OCI-LY7 (cell line): ENCODE data around the gene PTTG1. TPM values are rescaled to one million over a fixed set of nuclear protein-coding genes. Genes with fewer than 3 reads are reported as not detected.

Experiments used
- BruUV-seq: library from RNA; stranded (reverse); fragments of 400-500 nt; replicated peaks from 2 replicates; lab custom pipeline; 2021; lab: Mats Ljungman, UMichigan
- CTCF ChIA-PET: fragments of 300-600 bp; sonication (Branson Sonifier 250); formaldehyde crosslinking; loops from one replicate; lab custom pipeline; 2022; ENCODE audit warnings: antibody characterized with exemption; ENCODE audit not compliant: unreplicated experiment; lab: Charles Lee
- POLR2A ChIA-PET: fragments of 300-600 bp; sonication (Branson Sonifier 250); formaldehyde crosslinking; loops from one replicate; lab custom pipeline; 2022; ENCODE audit warnings: antibody characterized with exemption; lab: Charles Lee
- DNase-seq: peaks from one replicate; pipeline ENCODE4 v3.0.0-alpha.2; 2015; ENCODE audit warnings: low spot score
- H2AFZ ChIP-seq: fragments of 200-600 bp; sonication (generic), shearing (Covaris generic); 2 replicates; pipeline ENCODE4 v1.6.1; 2014; ENCODE audit warnings: mild to moderate bottlenecking, antibody characterized with exemption, low read length, moderate library complexity
- H3K27ac ChIP-seq: fragments of 200-600 bp; sonication (generic); 2 replicates; pipeline ENCODE4 v1.5.1; 2014; ENCODE audit warnings: mixed run types, low read depth, mild to moderate bottlenecking, moderate library complexity, low read length, inconsistent platforms; ENCODE audit not compliant: poor library complexity, severe bottlenecking
- H3K36me3 ChIP-seq: fragments of 200-600 bp; sonication (generic); 2 replicates; pipeline ENCODE4 v1.6.1; 2014; ENCODE audit warnings: mild to moderate bottlenecking, antibody characterized with exemption, low read length, moderate library complexity, mixed read lengths; ENCODE audit not compliant: insufficient read depth
- H3K4me1 ChIP-seq: fragments of 200-600 bp; sonication (generic); 2 replicates; pipeline ENCODE4 v1.5.1; 2014; ENCODE audit warnings: mild to moderate bottlenecking, low read length; ENCODE audit not compliant: insufficient read depth, poor library complexity, severe bottlenecking
- H3K4me2 ChIP-seq: fragments of 200-600 bp; sonication (generic); 2 replicates; pipeline ENCODE4 v1.6.1; 2014; ENCODE audit warnings: mild to moderate bottlenecking, low read length
- H3K4me3 ChIP-seq: fragments of 200-600 bp; sonication (generic); 2 replicates; pipeline ENCODE4 v1.5.1; 2014; ENCODE audit warnings: mild to moderate bottlenecking, low read depth, low read length; ENCODE audit not compliant: poor library complexity, severe bottlenecking
- H3K79me2 ChIP-seq: fragments of 200-600 bp; sonication (generic); 2 replicates; pipeline ENCODE4 v1.6.1; 2016; ENCODE audit warnings: low read depth, mild to moderate bottlenecking, low read length, moderate library complexity, mixed read lengths; ENCODE audit not compliant: insufficient read depth
- H3K9me2 ChIP-seq: fragments of 200-600 bp; sonication (generic); 2 replicates; pipeline ENCODE4 v1.6.1; 2016; ENCODE audit warnings: mild to moderate bottlenecking, low read length, mixed read lengths; ENCODE audit not compliant: insufficient read depth
- H3K9me3 ChIP-seq: fragments of 200-600 bp; sonication (generic); 2 replicates; pipeline ENCODE4 v1.6.1; 2014; ENCODE audit warnings: mild to moderate bottlenecking, mixed run types, low read length, mixed read lengths
- H4K20me1 ChIP-seq: fragments of 200-600 bp; sonication (generic); 2 replicates; pipeline ENCODE4 v1.6.1; 2014; ENCODE audit warnings: mild to moderate bottlenecking, antibody characterized with exemption, low read length, moderate library complexity, mixed read lengths; ENCODE audit not compliant: insufficient read depth
- CTCF ChIP-seq: fragments of 200-600 bp; sonication (generic); conservative IDR thresholded peaks from 2 replicates; pipeline ENCODE4 v1.5.1; 2014; ENCODE audit warnings: mild to moderate bottlenecking, antibody characterized with exemption, low read length, moderate library complexity, mixed read lengths
- EZH2phosphoT487 ChIP-seq: fragments of 200-600 bp; sonication (generic); IDR thresholded peaks from 2 replicates; pipeline ENCODE4 v1.6.1; 2018; ENCODE audit warnings: low read depth, borderline replicate concordance, mild to moderate bottlenecking, mixed run types, antibody characterized with exemption, low read length, moderate library complexity, mixed read lengths
- intact Hi-C: fragments of 100-400 bp; cut with micrococcal nuclease; formaldehyde crosslinking; loops from one replicate; pipeline ENCODE4 v1.10.0; 2022; ENCODE audit not compliant: unreplicated experiment
- total RNA-seq, 2 experiments: library from RNA; depleted of rRNA in 1 of 2; stranded (reverse); fragments of >200 nt in 1 of 2; shearing (Covaris generic) in 1 of 2; gene quantifications; 2 replicates each; pipeline ENCODE4 v1.2.3, GENCODE V29; 2014 to 2022

Gene PTTG1
- total RNA-seq, 2 experiments from 2014 or later, result 340 to 480 TPM

DNA sequence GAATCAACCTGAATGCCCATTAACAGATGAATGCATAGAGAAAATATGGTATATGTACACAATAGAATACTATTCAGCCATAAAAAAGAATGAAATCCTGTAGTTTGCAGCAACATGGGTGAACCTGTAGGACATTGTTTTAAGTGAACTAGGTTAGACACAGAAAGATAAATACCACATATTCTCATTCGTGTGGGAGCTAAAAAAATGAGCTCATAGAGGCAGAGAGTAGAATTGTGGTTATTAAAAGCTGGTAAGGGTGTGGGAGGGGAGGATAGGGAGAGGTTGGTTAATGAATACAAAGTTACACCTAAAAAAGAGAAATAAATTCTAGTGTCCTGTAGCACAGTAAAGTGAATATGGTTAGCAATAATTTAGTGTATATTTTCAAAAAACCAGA lies 23.5 kb downstream of the PTTG1 start:
- no peak for DNase-seq
- H3K27ac ChIP-seq, result no peak overlapping the region
- BruUV-seq, result no TSS peak
- H2AFZ ChIP-seq, result no peak overlapping the region
- H3K79me2 ChIP-seq, result no peaks in the 10 kb centered on the region
- CTCF ChIA-PET, result no interaction called here
- no peaks in the 10 kb centered on the region for H3K4me1 ChIP-seq
- POLR2A ChIA-PET, result no interaction called here
- H3K4me3 ChIP-seq, result no peak overlapping the region
- H3K9me3 ChIP-seq, result no peaks in the 10 kb centered on the region
- intact Hi-C loops, result no loop called here
- no peaks in the 10 kb centered on the region for H3K9me2 ChIP-seq
- no peaks in the 10 kb centered on the region for H3K36me3 ChIP-seq
- no peak overlapping the region for H3K4me2 ChIP-seq
- TF ChIP-seq CTCF, result no peak
- TF ChIP-seq EZH2phosphoT487, result no peak
- no peaks in the 10 kb centered on the region for H4K20me1 ChIP-seq

DNA sequence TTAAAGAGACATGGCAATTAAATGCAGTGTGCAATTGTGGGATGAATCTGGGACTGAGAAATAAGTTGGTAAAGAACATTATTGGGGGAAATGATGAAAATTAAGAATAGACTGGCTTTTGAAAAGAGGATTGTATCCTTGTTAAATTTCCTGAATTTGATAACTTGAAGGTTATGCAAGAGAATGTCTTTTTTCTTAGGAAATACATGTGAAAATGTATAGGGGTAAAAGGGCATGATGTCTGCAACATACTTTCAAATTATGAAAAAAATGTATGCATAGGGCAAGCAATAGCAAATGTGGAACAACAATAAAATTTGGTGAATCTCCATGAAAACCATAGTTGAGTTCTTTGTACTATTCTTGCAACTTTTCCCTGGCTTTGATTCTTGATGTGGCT lies 24.1 kb downstream of the PTTG1 start:
- no peaks in the 10 kb centered on the region for H3K79me2 ChIP-seq
- no peaks in the 10 kb centered on the region for H3K36me3 ChIP-seq
- ChIA-PET CTCF (no interaction called here), POLR2A (interaction anchor here (0.7 kb wide), 1 partner anchor 235 kb away, joined by 4 read pairs; no protein-coding TSS in a partner anchor)
- DNase-seq, result no peak
- no peaks in the 10 kb centered on the region for H3K9me2 ChIP-seq
- intact Hi-C loops, result no loop called here
- no peak overlapping the region for H3K4me2 ChIP-seq
- no peaks in the 10 kb centered on the region for H3K4me1 ChIP-seq
- no peak overlapping the region for H3K27ac ChIP-seq
- no peak overlapping the region for H2AFZ ChIP-seq
- BruUV-seq, result no TSS peak
- no peak for TF ChIP-seq CTCF
- no peak for TF ChIP-seq EZH2phosphoT487
- H4K20me1 ChIP-seq, result no peaks in the 10 kb centered on the region
- no peaks in the 10 kb centered on the region for H3K9me3 ChIP-seq
- H3K4me3 ChIP-seq, result no peak overlapping the region

DNA sequence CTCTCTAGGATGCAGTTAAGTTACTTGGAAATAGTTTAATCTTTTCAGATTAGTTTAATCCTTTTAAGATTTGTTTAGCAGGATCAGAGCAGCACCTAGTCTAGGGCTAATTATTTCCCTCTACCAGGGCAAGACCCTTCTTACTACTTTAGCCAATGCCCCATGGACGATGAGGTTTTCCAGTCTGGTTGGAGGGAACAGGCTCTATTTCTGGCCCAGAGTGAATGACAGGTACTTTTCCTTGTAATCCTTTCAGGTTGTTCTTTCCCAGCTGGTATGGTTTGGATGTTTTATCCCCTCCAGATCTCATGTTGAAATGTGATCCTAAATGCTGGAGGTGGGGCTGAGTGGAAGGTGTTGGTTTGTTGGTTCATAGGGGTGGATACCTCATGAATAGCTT lies 27.2 kb downstream of the PTTG1 start:
- intact Hi-C loops, result no loop called here
- TF ChIP-seq EZH2phosphoT487, result no peak
- no peak for TF ChIP-seq CTCF

More for the DNA sequence above, 27.2 kb downstream of the PTTG1 start:
- H2AFZ ChIP-seq, result no peak overlapping the region
- H3K4me2 ChIP-seq, result no peak overlapping the region
- ChIA-PET POLR2A (interaction anchor here (0.5 to 0.9 kb wide), 3 partner anchors 34 to 1008 kb away, joined by 3 read pairs; no protein-coding TSS in a partner anchor), CTCF (no interaction called here)
- H3K79me2 ChIP-seq, result no peaks in the 10 kb centered on the region
- no peaks in the 10 kb centered on the region; the same call in 1 of the 2 replicates for H3K9me2 ChIP-seq
- DNase-seq, result no peak
- no peaks in the 10 kb centered on the region for H3K4me1 ChIP-seq
- no TSS peak for BruUV-seq
- H4K20me1 ChIP-seq, result no peaks in the 10 kb centered on the region
- no peak overlapping the region for H3K4me3 ChIP-seq
- H3K36me3 ChIP-seq, result no peaks in the 10 kb centered on the region
- H3K9me3 ChIP-seq, result no peaks in the 10 kb centered on the region
- no peak overlapping the region for H3K27ac ChIP-seq
